ENCODE measurements around the gene KRTAP4-11.
"Not testable (repeated sequence)": the region's sequence is repeated elsewhere in the genome, so short reads cannot be mapped to it uniquely, and the experiment has no call there.

KRTAP4-11 gene

GRCh38 chr17:41149652-41149985, 31.4 kb upstream of the KRTAP4-11 start, which contains the start of gene KRTAP4-5:
Gene KRTAP4-5, minus strand, starts transcription at chr17:41149825. Its CDS starts 58 bp downstream, at chr17:41149767.
- in situ Hi-C loops (cut with HindIII; ENCODE audit: low sequenced_read_pairs) = no loop called here
- no peak for TF ChIP-seq CTCF (IDR thresholded peaks at IDR 0.05; ENCODE audit: low read depth, low read length, missing control alignments)
- DNase-seq (ENCODE audit: low read depth) = no peak
- no peak within 1 kb of the TSS for H3K4me3 ChIP-seq (ENCODE audit: low read depth, low read length)

- in situ Hi-C loops (cut with HindIII; ENCODE audit: low sequenced_read_pairs); H3K4me3 ChIP-seq (ENCODE audit: low read depth, low read length); DNase-seq (ENCODE audit: low read depth): not testable (repeated sequence)
Observed at GRCh38 chr17:41148971-41149651, 30.9 kb upstream of the KRTAP4-11 start.

- TF ChIP-seq CTCF (IDR thresholded peaks at IDR 0.05; ENCODE audit: low read depth, low read length, missing control alignments) = no peak
- DNase-seq (ENCODE audit: low read depth) = no peak
- in situ Hi-C loops (cut with HindIII; ENCODE audit: low sequenced_read_pairs) = no loop called here
- no peak overlapping the region for H3K4me3 ChIP-seq (ENCODE audit: low read depth, low read length)
Observed at GRCh38 chr17:41147531-41148204, 29.5 kb upstream of the KRTAP4-11 start.

- DNase-seq (ENCODE audit: low read depth) = no peak
- H3K4me3 ChIP-seq (ENCODE audit: low read depth, low read length) = no peak overlapping the region
- TF ChIP-seq CTCF (IDR thresholded peaks at IDR 0.05; ENCODE audit: low read depth, low read length, missing control alignments) = no peak
- in situ Hi-C loops (cut with HindIII; ENCODE audit: low sequenced_read_pairs) = no loop called here
Observed at GRCh38 chr17:41145261-41145660, 27.1 kb upstream of the KRTAP4-11 start.

- in situ Hi-C loops (cut with HindIII; ENCODE audit: low sequenced_read_pairs) = no loop called here
- H3K4me3 ChIP-seq (ENCODE audit: low read depth, low read length) = no peak overlapping the region
- no peak for DNase-seq (ENCODE audit: low read depth)
- no peak for TF ChIP-seq CTCF (IDR thresholded peaks at IDR 0.05; ENCODE audit: low read depth, low read length, missing control alignments)
Observed at GRCh38 chr17:41144846-41145245, 26.7 kb upstream of the KRTAP4-11 start.

- TF ChIP-seq CTCF (IDR thresholded peaks at IDR 0.05; ENCODE audit: low read depth, low read length, missing control alignments) = no peak
- H3K4me3 ChIP-seq (ENCODE audit: low read depth, low read length) = no peak overlapping the region
- no peak for DNase-seq (ENCODE audit: low read depth)
- in situ Hi-C loops (cut with HindIII; ENCODE audit: low sequenced_read_pairs) = no loop called here
Observed at GRCh38 chr17:41141361-41141760, 23.2 kb upstream of the KRTAP4-11 start.

Data from astrocyte of the cerebellum (primary cell).